Glomerular visceral epithelial cell (primary cell): ENCODE data around the gene RNASEH2C.
"Not testable (repeated sequence)": the region's sequence is repeated elsewhere in the genome, so short reads cannot be mapped to it uniquely, and the experiment has no call there.

Experiments used
- DNase-seq: peaks from one replicate; pipeline ENCODE4 v3.0.0-alpha.2; 2016; ENCODE audit errors: extremely low spot score

Gene RNASEH2C

GRCh38 chr11:65716774-65717405, 3.7 kb downstream of the RNASEH2C start:
- DNase-seq = no peak

GRCh38 chr11:65716302-65716701, 4.3 kb downstream of the RNASEH2C start:
- no peak for DNase-seq

- no peak for DNase-seq
Measured at GRCh38 chr11:65714433-65714832, 6.2 kb downstream of the RNASEH2C start.

- DNase-seq = no peak
Measured at GRCh38 chr11:65713212-65713969, 7.2 kb downstream of the RNASEH2C start.

DNA sequence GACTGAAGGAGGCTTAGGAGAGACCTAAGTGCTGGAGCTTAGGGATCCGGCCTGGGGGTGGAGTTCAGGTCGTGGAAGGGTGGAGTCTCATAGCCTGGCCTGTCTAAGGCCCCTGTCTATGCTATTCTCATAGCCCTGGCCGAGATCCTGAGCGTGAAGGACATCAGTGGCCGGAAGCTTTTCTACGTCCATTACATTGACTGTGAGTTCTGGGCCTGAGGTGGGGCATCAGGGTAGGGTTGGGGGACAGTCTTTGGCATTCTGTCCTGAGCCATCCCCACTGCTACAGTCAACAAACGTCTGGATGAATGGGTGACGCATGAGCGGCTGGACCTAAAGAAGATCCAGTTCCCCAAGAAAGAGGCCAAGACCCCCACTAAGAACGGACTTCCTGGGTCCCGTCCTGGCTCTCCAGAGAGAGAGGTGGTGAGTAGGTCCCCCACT, 7.9 kb downstream of the RNASEH2C start:
- DNase-seq = no peak

- DNase-seq = peak; percentile 98
Measured at GRCh38 chr11:65711785-65712632, 8.6 kb downstream of the RNASEH2C start, which contains the start of gene KAT5. Gene KAT5 (plus strand): TSS chr11:65712252. CDS start chr11:65712268, 16 bp downstream.

DNA sequence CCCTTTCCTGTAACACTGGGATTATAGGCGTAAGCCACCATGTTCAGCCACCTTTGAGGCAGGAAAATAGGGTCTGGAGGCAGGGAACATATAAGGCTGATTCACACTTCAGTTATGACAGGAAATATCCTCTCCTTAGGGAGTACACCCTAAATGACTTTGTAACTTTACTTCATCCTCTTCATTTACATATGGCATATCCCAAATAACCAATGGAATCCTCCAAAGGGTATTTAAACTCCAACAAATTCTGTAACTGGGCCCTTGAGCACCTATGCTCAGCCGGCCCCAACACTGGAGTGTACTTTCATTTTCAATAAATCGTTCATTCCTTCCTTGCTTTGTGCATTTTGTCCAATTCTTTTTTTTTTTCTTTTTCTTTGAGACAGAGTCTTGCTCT, 10.2 kb downstream of the RNASEH2C start:
- DNase-seq = no peak

- no peak for DNase-seq
Measured at GRCh38 chr11:65709661-65710060, 10.9 kb downstream of the RNASEH2C start.

GRCh38 chr11:65708451-65708850, 12.1 kb downstream of the RNASEH2C start:
- no peak for DNase-seq

DNA sequence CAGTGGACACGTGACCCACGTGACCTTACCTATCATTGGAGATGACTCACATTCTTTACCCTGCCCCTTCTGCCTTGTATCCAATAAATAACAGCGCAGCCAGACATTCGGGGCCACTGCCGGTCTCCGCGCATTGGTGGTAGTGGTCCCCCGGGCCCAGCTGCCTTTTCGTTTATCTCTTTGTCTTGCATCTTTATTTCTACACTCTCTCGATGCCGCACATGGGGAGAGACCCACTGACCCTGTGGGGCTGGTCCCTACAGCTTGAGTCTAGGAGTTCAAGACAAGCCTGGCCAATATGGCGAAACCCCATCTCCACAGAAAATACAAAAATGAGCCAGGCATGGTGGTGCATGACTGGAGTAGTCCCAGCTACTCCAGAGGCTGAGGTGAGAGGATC, 13.6 kb downstream of the RNASEH2C start:
- not testable (repeated sequence) for DNase-seq

DNA sequence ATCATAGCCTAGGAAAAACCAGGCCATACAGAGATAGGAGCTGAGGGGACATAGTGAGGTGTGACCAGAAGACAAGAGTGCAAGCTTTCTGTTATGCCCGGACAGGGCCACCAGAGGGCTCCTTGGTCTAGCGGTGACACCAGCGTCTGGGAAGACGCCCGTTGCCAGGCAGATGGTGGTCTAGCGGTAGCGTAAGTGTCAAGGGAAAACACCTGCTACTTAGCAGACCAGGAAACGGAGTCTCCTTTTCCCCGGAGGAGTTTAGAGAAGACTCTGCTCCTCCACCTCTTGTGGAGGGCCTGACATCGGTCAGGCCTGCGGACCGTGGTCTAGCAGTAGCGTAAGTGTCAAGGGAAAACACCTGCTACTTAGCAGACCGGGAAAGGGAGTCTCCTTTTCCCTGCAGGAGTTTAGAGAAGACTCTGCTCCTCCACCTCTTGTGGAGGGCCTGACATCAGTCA, 14.3 kb downstream of the RNASEH2C start:
- DNase-seq = peak; percentile 60

DNA sequence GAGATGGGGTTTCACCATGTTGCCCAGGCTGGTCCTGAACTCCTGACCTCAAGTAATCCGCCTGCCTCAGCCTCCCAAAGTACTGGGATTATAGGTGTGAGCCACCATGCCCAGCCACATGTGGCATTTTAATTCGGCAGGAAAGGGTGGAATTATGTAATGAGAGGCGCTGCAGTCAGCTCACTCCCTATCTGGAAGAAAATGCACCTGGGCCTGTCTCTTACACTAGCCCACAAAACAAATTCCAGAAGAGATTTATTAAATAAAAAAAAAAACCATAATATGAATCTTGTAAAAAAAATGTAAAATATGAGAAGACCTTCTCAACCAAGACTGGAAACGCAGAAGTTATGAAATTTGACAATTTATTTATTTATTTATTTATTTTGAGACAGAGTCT, 16.8 kb downstream of the RNASEH2C start:
- DNase-seq = no peak

GRCh38 chr11:65701686-65702085, 18.9 kb downstream of the RNASEH2C start:
- DNase-seq = no peak

- no peak for DNase-seq
Measured at GRCh38 chr11:65700399-65700798, 20.2 kb downstream of the RNASEH2C start.

GRCh38 chr11:65699306-65699705, 21.3 kb downstream of the RNASEH2C start:
- DNase-seq = no peak

DNA sequence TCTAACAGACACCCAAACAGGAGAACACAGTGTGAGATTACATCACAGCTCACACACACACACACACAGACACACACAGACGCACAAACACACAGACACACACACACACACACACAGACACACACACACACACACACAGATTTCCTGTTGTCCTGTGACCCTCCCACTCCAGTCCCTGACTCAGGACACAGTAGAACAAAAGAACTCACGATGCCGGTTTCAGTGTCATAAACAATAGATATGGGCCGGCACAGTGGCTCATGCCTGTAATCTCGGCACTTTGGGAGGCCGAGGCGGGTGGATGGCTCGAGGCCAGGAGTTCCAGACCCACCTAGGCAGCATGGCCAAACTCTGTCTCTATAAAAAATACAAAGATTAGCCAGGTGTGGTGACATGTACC, 22.4 kb downstream of the RNASEH2C start:
- DNase-seq = no peak

- DNase-seq = no peak
Measured at GRCh38 chr11:65696802-65697552, 23.6 kb downstream of the RNASEH2C start.

- DNase-seq = no peak
Measured at GRCh38 chr11:65695459-65696241, 24.9 kb downstream of the RNASEH2C start.

GRCh38 chr11:65692367-65692766, 28.2 kb downstream of the RNASEH2C start:
- DNase-seq = no peak

DNA sequence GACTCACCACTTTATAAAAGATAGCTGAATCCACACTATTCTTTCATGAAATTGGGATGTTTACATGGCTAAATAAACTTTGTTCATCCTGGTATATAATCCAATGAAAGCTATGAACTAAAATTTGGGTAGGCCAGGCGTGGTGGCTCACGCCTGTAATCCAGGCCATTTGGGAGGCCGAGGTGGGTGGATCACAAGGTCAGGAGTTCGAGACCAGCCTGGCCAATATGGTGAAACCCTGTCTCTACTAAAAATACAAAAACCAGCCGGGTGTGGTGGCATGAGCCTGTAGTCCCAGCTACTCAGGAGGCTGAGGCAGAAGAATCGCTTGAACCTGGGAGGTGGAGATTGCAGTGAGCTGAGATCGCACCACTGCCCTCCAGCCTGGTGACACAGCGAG, 28.8 kb downstream of the RNASEH2C start:
- DNase-seq = not testable (repeated sequence)

DNA sequence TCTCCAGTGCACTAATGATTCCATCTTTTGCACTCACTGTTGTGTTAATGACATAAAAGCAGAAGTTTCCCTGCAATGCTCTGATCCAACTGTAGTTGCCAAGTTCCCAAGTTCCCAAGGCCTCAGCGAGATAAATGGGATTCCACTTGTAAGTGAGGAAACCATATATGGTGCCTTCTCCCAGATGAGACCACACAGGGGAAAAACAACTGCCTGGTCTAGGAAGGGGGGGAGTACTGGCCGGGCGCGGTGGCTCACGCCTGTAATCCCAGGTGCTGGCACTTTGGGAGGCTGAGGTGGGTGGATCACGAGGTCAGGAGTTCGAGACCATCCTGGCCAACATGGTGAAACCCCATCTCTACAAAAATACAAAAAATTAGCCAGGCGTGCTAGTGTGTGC, 34.6 kb downstream of the RNASEH2C start:
- DNase-seq = no peak
